OCI-LY1 (cell line): Measurements from ENCODE around the gene FSHB.

Source experiments
- H2AFZ ChIP-seq: fragments of 200-600 bp; sonication (generic), shearing (Covaris generic); 2 replicates; pipeline ENCODE4 v1.6.0; 2014; ENCODE audit warnings: antibody characterized with exemption, mild to moderate bottlenecking, low read length
- H3F3A ChIP-seq: fragments of 200-600 bp; sonication (generic), shearing (Covaris generic); 2 replicates; pipeline ENCODE4 v1.6.0; 2014; ENCODE audit warnings: mild to moderate bottlenecking, antibody characterized with exemption, low read length, moderate library complexity; ENCODE audit not compliant: insufficient read depth
- H3K27ac ChIP-seq: fragments of 200-600 bp; sonication (generic); 2 replicates; pipeline ENCODE4 v1.5.1; 2014; ENCODE audit warnings: low read length, mixed run types, mild to moderate bottlenecking, low read depth; ENCODE audit not compliant: poor library complexity, severe bottlenecking
- H3K27me3 ChIP-seq: fragments of 200-600 bp; sonication (generic); 2 replicates; pipeline ENCODE4 v1.6.0; 2014; ENCODE audit warnings: antibody characterized with exemption, mild to moderate bottlenecking, low read length, moderate library complexity; ENCODE audit not compliant: insufficient read depth
- H3K36me3 ChIP-seq: fragments of 200-600 bp; sonication (generic); 2 replicates; pipeline ENCODE4 v1.6.1; 2014; ENCODE audit warnings: mild to moderate bottlenecking, antibody characterized with exemption, low read length, moderate library complexity, mixed read lengths; ENCODE audit not compliant: insufficient read depth
- H3K4me1 ChIP-seq: fragments of 200-600 bp; sonication (generic); 2 replicates; pipeline ENCODE4 v1.5.1; 2014; ENCODE audit warnings: mild to moderate bottlenecking, low read length, moderate library complexity; ENCODE audit not compliant: insufficient read depth, severe bottlenecking
- H3K4me2 ChIP-seq: fragments of 200-600 bp; sonication (generic), shearing (Covaris generic); 2 replicates; pipeline ENCODE4 v1.6.1; 2014; ENCODE audit warnings: low read length
- H3K4me3 ChIP-seq: fragments of 200-600 bp; sonication (generic); 2 replicates; pipeline ENCODE4 v1.5.1; 2014; ENCODE audit warnings: low read length, low read depth, mild to moderate bottlenecking, mixed read lengths; ENCODE audit not compliant: poor library complexity, severe bottlenecking
- H3K79me2 ChIP-seq: fragments of 200-600 bp; shearing (Covaris generic); 2 replicates; pipeline ENCODE4 v1.6.1; 2016; ENCODE audit warnings: mixed run types, low read length, mixed read lengths; ENCODE audit not compliant: insufficient read depth
- H3K9ac ChIP-seq: fragments of 200-600 bp; sonication (generic), shearing (Covaris generic); 2 replicates; pipeline ENCODE4 v1.6.1; 2014; ENCODE audit warnings: mild to moderate bottlenecking, low read length, mixed read lengths
- H3K9me2 ChIP-seq: fragments of 200-600 bp; sonication (generic), shearing (Covaris generic); 2 replicates; pipeline ENCODE4 v1.6.1; 2014; ENCODE audit warnings: low read depth, mild to moderate bottlenecking, low read length, mixed read lengths
- H3K9me3 ChIP-seq: fragments of 200-600 bp; shearing (Covaris generic); 2 replicates; pipeline ENCODE4 v1.6.1; 2014; ENCODE audit warnings: low read length, mixed read lengths
- H4K20me1 ChIP-seq: fragments of 200-600 bp; sonication (generic), shearing (Covaris generic); 2 replicates; pipeline ENCODE4 v1.6.0; 2016; ENCODE audit warnings: mild to moderate bottlenecking, low read length; ENCODE audit not compliant: insufficient read depth
- EZH2 ChIP-seq: fragments of 200-600 bp; sonication (generic), shearing (Covaris generic); IDR thresholded peaks from 2 replicates; pipeline ENCODE4 v1.8.0; 2017; ENCODE audit warnings: borderline replicate concordance, mixed run types, mild to moderate bottlenecking, antibody characterized with exemption, low read length, moderate library complexity, mixed read lengths
- TF ChIP-seq, protein P1 (sequence below): fragments of 200-600 bp; sonication (generic), shearing (Covaris generic); IDR thresholded peaks from 2 replicates; pipeline ENCODE4 v1.5.1; 2017; ENCODE audit warnings: mild to moderate bottlenecking, antibody characterized with exemption, low read length, moderate library complexity, mixed read lengths

The FSHB gene

GRCh38 chr11:30270671-30271070, 39.9 kb downstream of the FSHB start:
- no peaks in the 10 kb centered on the region for H3F3A ChIP-seq
- no peaks in the 10 kb centered on the region for H3K4me1 ChIP-seq
- no peaks in the 10 kb centered on the region for H3K36me3 ChIP-seq
- no peaks in the 10 kb centered on the region for H3K9me2 ChIP-seq
- no peaks in the 10 kb centered on the region for H3K79me2 ChIP-seq
- H3K4me2 ChIP-seq = no peak overlapping the region
- no peaks in the 10 kb centered on the region for H4K20me1 ChIP-seq
- no peak overlapping the region for H3K4me3 ChIP-seq
- no peak overlapping the region for H2AFZ ChIP-seq
- no peak overlapping the region for H3K27ac ChIP-seq
- no peaks in the 10 kb centered on the region for H3K27me3 ChIP-seq
- H3K9ac ChIP-seq = no peak overlapping the region
- TF ChIP-seq EZH2 = no peak
- TF ChIP-seq, protein P1, sequence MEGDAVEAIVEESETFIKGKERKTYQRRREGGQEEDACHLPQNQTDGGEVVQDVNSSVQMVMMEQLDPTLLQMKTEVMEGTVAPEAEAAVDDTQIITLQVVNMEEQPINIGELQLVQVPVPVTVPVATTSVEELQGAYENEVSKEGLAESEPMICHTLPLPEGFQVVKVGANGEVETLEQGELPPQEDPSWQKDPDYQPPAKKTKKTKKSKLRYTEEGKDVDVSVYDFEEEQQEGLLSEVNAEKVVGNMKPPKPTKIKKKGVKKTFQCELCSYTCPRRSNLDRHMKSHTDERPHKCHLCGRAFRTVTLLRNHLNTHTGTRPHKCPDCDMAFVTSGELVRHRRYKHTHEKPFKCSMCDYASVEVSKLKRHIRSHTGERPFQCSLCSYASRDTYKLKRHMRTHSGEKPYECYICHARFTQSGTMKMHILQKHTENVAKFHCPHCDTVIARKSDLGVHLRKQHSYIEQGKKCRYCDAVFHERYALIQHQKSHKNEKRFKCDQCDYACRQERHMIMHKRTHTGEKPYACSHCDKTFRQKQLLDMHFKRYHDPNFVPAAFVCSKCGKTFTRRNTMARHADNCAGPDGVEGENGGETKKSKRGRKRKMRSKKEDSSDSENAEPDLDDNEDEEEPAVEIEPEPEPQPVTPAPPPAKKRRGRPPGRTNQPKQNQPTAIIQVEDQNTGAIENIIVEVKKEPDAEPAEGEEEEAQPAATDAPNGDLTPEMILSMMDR = no peak
- H3K9me3 ChIP-seq = no peaks in the 10 kb centered on the region

DNA sequence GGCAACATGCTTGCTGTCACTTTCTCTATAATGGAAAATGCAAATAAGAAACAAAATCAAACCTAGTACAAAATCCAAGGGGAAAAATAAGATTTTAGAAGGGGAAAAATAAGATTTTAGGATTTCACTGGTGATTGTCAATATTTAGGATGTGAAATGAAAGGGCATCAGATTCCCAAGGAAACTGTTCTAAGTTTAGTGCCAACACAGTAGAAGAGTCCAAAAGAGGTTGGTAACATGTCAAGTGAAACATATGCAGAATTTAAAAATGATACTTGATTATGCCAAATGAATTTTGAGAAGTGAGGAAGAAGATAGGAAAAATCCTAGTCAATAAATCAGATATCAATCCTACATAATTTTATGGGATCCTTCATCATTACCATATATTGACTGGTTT, 46.4 kb downstream of the FSHB start:
- H3K36me3 ChIP-seq = no peaks in the 10 kb centered on the region
- no peak overlapping the region for H3K4me2 ChIP-seq
- TF ChIP-seq, protein P1 = no peak
- no peak for TF ChIP-seq EZH2
- H3K9ac ChIP-seq = no peak overlapping the region
- H3K27ac ChIP-seq = no peak overlapping the region
- no peaks in the 10 kb centered on the region for H4K20me1 ChIP-seq
- H2AFZ ChIP-seq = no peak overlapping the region
- H3K4me1 ChIP-seq = no peaks in the 10 kb centered on the region
- no peaks in the 10 kb centered on the region for H3K79me2 ChIP-seq
- no peaks in the 10 kb centered on the region for H3F3A ChIP-seq
- no peaks in the 10 kb centered on the region for H3K9me3 ChIP-seq
- no peak overlapping the region for H3K4me3 ChIP-seq
- no peaks in the 10 kb centered on the region for H3K27me3 ChIP-seq
- H3K9me2 ChIP-seq = no peaks in the 10 kb centered on the region

GRCh38 chr11:30279796-30280195, 49.0 kb downstream of the FSHB start:
- Histone ChIP-seq H3K9ac (no peak overlapping the region), H3K27me3 (no peaks in the 10 kb centered on the region), H3K36me3 (no peaks in the 10 kb centered on the region), H3K79me2 (no peaks in the 10 kb centered on the region), H3K4me3 (no peak overlapping the region), H3F3A (no peaks in the 10 kb centered on the region), H2AFZ (no peak overlapping the region), H3K27ac (no peak overlapping the region), H4K20me1 (no peaks in the 10 kb centered on the region), H3K4me2 (no peak overlapping the region), H3K9me2 (no peaks in the 10 kb centered on the region), H3K9me3 (no peaks in the 10 kb centered on the region), H3K4me1 (no peaks in the 10 kb centered on the region)
- TF ChIP-seq, protein P1 = no peak
